Astrocyte of the cerebellum (primary cell): Measurements from ENCODE around the gene NT5C3A.
"Not testable (repeated sequence)": the region's sequence is repeated elsewhere in the genome, so short reads cannot be mapped to it uniquely, and the experiment has no call there.

Experiments
- DNase-seq: peaks from one replicate; pipeline ENCODE4 v3.0.0-alpha.2; 2011; ENCODE audit warnings: low read depth
- H3K4me3 ChIP-seq: 2 replicates; pipeline ENCODE4 v1.5.1; 2011; ENCODE audit warnings: mild to moderate bottlenecking, low read depth, low read length, moderate library complexity
- in situ Hi-C: cut with HindIII; loops from 2 replicates; pipeline ENCODE4 v1.10.0; 2017; ENCODE audit warnings: low sequenced_read_pairs
- TF ChIP-seq, protein P1 (sequence below): IDR thresholded peaks from 2 replicates; pipeline ENCODE4 v1.5.1; 2012; ENCODE audit warnings: low read length, low read depth, moderate library complexity, mild to moderate bottlenecking; ENCODE audit errors: missing control alignments

The NT5C3A gene

DNA sequence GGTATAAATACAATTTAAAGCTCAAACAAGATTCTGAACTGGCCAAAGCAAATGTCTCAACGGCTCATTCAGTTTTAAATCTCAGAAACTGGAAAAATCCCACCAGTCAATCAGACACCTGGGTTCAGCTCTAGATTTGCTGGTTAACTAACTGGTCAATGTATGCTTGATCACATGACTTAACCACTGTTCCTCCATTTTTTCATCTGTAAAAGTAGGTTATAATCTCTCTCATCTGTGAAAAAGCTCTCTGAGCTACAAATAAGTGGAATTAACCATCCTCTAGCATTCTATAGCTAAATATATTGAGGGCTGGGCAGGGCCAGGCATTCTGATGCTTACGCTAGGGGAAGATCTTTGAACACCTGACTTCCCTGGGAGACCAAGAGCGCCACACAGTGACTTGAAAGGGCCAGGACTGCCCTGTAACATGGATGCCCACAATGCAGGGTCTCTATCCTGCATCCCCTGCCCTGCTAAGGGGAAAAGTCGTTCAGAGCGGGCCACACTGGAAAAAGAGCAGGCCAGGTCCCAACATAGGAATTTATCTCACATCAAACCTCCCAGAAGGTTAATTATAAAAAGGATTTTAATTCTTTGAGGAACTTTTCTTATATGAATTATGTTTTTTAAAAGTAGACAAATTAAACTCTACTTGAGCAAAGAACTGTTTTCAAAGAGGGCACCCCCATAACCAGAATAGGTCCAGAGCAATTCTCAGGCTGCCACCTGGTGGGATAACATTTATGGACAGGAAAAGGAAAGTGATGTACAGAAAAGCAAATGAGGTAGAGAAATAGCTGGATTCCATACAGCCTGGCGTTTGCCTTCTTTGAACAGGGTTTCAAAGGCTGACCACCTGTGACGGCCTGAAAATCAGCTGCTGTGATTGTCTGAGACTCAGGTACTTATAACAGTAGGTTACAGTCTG, 44.8 kb upstream of the NT5C3A start:
- DNase-seq, result peak; percentile 43
- H3K4me3 ChIP-seq, result peak overlapping the region; percentile 65
- TF ChIP-seq, protein P1, sequence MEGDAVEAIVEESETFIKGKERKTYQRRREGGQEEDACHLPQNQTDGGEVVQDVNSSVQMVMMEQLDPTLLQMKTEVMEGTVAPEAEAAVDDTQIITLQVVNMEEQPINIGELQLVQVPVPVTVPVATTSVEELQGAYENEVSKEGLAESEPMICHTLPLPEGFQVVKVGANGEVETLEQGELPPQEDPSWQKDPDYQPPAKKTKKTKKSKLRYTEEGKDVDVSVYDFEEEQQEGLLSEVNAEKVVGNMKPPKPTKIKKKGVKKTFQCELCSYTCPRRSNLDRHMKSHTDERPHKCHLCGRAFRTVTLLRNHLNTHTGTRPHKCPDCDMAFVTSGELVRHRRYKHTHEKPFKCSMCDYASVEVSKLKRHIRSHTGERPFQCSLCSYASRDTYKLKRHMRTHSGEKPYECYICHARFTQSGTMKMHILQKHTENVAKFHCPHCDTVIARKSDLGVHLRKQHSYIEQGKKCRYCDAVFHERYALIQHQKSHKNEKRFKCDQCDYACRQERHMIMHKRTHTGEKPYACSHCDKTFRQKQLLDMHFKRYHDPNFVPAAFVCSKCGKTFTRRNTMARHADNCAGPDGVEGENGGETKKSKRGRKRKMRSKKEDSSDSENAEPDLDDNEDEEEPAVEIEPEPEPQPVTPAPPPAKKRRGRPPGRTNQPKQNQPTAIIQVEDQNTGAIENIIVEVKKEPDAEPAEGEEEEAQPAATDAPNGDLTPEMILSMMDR, result peak; percentile 62
- in situ Hi-C loops, result no loop called here

DNA sequence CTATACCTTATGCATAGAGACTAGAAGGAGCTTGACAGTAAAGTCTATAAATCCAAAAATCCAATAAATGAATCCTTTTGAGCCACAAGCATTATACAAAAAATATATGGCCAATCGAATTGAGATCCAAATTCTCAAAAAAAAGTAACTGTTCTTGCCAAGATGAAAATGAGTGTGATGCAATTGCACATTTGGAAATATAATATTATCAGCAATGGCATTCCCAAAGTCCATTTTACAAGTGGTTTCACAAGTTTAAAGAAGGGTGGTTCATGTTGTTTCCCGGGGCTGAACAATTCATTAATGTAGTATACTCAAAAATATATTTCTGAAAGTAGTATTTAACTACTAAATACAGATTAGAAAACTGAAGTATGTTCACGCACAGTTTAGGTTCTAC, 39.3 kb upstream of the NT5C3A start:
- in situ Hi-C loops, result no loop called here
- H3K4me3 ChIP-seq, result no peak overlapping the region
- no peak for DNase-seq
- TF ChIP-seq, protein P1, result no peak

DNA sequence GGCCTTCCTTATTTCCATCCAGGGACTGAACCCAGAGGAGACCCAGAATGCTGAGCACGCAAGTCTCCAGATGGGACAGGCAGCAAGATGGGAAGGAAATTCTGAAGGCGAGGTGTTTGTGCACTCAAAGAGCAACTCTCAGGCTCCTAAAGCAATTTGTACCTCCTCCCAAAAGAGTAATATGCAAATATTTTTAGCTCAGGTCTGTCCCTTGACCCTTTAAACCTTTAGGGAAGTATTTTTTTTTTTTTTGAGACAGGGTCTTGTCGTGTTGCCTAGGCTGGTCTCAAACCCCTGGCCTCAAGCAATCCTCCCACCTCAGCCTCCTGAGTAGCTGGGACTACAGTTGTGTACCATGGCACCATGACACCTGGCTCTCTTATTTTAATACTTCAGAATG, 38.2 kb upstream of the NT5C3A start:
- H3K4me3 ChIP-seq, result no peak overlapping the region
- TF ChIP-seq, protein P1, result no peak
- in situ Hi-C loops, result no loop called here
- DNase-seq, result no peak

DNA sequence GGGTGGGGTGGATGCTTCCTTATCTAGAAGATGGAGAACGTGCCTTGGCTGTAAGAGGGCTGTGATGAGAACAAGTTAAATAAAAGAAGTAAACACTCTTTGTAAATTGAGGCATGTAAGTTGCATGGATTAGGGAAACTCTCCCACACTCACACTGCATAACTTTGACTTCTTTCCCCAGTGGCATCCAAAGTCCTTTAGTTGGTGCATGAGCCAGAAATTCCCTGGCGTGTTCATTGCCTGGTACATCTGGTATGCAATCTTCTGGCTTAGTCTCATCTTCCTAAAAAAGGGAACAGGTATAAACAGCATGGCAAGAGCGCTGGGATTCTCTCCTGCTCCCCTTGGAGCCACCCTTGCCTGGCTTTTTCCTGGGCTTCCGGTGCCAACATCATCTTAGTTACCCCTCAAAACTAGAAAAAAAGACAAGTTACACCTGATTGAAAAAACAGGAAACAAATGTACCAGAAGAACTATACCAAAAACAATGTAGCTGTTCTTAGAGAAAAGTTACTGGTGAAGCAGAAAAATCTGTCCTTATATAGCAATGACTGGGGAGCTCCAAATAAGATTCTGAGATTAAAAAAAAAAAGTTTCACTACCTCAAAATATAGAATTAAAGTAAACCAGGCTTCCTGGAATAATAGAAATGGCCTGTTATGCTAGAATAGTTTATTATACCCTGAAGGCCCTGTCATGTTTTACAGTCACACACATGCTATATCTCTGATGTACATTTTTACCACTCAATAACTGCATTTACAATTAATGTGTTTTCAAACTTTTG, 36.8 kb upstream of the NT5C3A start:
- in situ Hi-C loops, result no loop called here
- H3K4me3 ChIP-seq, result no peak overlapping the region
- no peak for DNase-seq
- TF ChIP-seq, protein P1, result no peak

DNA sequence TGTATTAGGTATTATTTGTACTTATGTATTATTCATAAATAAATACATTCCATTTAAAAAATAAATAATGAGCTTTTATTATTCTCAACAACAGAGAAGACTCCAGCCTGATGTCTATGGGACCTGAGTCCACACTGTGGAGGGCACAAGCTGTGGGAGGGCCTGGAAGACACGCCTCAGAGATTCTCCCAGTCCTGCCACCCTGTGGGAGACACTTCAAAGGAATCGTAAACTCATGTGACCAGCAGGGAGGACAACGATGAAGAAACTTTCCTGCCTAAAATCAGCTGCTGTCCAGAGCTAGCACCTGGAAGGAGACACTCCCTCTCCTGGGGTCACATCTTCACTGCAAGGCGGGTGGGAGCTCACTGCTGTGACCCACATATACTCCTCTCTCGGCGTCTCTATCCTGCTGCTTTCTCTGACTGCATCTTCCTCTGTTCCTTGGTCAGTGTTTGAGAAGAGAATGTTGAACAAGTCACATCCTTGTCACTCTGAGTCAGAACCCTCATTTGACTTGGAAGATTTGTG, 32.2 kb upstream of the NT5C3A start:
- DNase-seq, H3K4me3 ChIP-seq, in situ Hi-C loops: not testable (repeated sequence)

DNA sequence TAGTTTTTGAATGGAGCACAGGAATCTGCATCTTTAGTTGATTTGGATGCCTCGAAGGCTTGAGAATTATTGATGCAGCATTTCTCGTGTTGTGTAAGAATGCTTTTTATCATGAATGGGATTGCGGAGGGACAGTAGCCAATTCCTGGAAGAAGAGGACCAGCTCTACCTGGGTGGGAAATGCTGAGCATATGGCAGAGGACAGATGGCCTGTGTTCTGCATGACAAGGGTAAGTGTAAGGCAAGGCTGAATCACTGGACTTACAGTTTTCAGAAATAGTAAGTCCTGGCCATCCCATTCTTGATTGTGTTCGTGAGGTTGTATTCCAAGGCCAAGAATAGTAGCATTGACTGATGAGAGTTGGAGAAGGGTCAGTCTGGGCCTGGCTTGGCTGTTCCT, 30.7 kb upstream of the NT5C3A start:
- DNase-seq, result no peak
- H3K4me3 ChIP-seq, result no peak overlapping the region
- in situ Hi-C loops, result no loop called here
- TF ChIP-seq, protein P1, result no peak
